Ramos (cell line): ENCODE results near the gene SND1.

Experiments used
- in situ Hi-C: fragments of 300-500 bp; cut with MboI; formaldehyde crosslinking; loops from one replicate; pipeline ENCODE4 v1.14.3; 2022; ENCODE audit warnings: low sequenced_read_pairs; ENCODE audit not compliant: unreplicated experiment

SND1 gene

DNA sequence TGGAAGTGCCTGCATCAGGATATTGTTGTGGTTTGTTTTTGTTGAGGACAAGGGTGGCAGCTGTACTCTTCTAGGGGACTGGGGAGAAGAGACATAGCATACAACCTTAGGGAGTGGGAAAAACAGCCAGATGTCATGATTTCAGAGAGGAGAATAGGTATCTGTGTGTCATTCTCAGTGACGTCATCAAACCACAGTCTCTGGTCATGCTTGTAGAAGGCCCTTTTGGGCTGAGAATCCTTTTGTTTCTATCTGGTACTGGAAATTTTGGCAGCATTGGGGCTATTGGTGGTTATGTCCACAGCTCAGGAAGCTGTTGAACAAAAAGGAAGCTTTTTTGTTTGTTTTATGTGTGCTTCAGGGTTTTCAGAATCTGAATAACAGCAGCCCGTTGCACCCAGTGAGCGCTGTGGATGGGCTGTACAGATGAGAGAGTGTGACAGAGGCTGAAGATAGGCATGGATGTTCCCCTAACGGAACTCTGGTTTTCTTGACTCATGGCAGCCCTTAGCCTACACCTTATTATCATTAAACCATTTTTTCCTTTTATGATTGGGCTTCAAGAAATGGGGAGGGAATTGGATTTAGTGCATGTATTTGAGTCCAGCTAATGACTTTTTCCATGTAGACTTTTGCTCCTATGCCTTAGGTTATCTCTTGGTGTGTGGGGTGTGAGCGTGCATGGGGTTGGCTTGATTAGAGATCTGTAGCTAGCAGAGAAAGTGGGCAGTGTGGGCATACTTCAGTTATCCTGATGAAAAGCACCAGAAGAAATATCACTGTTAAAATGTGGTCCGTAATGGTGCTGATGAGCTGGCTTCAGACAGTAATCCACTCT lies 65.7 kb downstream of the SND1 start:
- in situ Hi-C loops, result loop anchor here (10.0 kb wide), 1 partner anchor 487 kb away; no protein-coding TSS in a partner anchor

DNA sequence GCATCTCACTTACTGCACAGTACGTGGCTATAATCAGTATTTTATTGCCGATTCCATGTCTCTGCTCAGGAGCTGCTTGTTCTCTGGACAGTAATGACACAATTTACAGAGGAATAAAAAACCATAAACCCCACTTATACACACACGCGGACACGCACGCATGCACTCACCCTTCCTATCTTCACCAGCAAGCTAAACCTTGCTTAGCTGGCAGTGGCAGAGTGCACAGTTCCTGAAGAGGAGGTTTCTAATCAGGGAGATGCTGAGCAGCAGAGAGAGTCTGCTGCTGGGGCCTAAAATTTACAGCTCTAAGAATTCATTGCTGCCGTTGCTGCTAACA lies 66.3 kb downstream of the SND1 start:
- in situ Hi-C loops, result loop anchor here (10.0 kb wide), 1 partner anchor 486 kb away; no protein-coding TSS in a partner anchor

DNA sequence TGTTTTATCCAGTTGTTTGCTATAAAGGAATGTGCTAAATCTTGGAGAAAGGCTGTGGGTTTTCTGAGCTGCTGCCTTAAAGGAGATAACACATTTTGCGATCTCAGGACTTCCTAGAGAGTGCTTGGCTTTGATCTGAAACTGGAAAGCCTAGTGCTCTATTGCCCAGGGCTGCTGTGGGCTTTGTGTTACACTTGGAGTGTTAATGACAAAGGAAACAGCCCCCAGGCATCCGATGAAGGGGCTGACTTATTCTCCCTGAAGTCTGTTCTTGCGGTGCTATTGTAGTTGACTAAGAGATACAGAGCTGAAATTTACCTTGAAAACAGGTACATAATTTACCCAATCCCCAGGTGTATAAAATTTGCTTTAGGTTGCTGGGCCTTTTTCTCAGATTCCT lies 74.5 kb downstream of the SND1 start:
- in situ Hi-C loops, result no loop called here

DNA sequence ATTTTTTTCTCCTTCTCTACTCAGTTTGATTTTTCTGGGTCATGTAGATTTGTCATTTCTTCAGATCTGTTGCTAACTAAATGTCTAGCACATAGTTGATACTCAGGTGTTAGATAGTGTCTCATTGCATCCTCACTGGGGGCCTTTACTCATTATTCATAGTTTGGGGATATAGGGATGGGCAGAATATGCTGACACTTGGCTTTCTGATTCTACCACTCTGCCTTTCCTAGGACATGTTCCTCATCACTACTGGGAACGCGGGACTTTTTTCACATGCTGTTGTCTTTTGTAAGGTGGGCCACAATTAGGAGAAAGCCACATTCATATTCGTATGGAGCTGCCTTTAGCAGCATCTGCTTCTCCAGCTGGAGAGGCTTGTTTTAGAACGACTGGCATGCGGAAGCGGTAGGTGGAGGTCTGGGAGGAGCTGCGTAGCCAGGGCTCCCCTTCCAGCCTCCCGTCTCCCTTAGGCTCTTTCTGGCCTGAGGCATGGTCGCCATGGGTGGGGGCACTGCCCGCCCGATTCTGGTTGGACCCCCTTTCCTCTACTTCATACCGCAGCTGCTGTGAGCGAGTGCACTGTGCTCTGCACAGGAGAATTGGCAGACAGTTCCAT lies 78.8 kb downstream of the SND1 start:
- in situ Hi-C loops, result no loop called here

DNA sequence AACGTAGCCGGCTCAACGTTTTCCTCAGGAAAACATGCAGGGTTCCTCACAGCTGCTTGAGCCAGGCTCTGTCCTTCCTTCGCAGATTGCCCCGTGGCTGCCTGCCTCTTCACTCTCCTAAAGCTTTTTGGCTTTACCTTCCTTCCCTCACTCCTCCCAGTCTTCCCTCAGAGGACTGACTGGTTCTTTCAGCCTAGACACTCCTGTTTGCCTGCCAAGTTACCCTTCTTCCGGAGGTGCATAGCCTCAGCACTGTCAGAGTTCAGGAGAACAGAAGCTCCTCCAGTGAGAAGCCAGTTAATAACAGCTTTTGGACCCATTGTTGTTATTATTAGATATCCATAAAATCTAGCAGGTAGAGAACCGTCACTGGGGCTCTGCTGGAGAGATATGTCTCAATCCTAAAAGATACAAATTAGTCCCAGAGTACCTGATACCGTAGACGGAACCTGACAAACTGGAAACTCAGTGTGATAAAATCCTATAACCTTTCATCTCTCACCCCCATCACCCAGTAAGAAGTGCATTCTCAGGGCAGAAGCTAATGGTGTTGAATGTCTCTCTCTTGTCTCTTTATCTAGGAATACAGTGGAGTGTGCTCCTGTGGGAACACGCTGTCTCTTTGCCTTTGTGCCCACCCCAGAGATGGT lies 79.6 kb downstream of the SND1 start:
- in situ Hi-C loops, result no loop called here

DNA sequence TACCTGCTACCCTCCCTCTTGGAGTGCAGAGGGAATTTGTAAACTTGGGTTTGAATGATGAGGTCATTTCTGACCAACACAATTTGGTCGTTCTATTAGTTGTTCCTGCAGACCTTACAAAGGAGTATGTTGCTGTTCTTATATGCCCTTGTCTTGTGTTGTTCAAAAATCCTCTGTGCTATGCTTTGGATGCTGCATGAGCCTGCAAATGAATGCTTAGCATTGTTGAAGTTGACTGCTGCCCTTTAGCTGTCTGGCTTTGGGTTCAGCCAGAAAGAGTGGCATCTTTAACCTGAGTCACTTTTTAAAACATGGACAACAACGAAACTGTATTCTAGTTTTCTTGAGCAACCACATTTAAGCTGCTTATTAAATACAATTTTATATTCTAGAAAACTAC lies 80.3 kb downstream of the SND1 start:
- in situ Hi-C loops, result no loop called here

DNA sequence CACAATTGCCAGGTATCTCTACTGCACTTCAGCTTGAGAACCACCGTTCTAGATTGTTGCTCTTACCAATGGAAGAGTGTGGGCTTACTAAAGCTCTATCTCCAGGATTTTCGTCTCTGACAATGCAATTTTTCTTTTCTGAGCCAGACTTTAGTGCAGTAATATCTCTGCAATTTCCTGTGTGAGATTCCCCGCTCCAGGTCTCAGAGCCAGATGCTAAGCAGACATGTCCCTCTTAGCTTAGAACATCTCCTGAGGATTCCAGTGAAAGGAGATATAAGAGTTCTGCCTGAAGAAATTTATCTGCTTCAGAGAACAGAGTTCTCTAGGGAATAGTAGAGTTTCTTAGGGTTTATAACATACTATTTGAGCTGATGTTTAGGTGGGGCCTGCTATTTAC lies 82.0 kb downstream of the SND1 start:
- in situ Hi-C loops, result no loop called here

DNA sequence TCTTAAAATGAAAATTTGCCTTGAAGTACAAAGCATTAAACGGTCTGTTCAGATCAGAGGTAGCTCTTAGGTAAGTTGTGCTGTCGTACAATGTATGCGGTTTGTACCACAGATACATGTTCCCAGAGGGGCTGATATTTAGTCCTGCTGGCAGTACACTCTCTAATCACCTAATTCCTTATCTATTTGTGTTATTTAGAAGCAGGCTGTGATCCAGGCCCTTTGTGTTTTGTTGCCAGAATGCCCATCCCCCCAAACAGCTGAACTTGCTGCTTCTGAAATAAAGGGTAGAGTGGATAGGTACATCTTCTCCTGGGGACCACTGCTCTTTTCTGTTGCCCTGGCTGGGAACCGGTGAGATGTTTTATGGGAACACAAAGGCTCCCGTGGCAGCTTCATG lies 84.5 kb downstream of the SND1 start:
- in situ Hi-C loops, result no loop called here

DNA sequence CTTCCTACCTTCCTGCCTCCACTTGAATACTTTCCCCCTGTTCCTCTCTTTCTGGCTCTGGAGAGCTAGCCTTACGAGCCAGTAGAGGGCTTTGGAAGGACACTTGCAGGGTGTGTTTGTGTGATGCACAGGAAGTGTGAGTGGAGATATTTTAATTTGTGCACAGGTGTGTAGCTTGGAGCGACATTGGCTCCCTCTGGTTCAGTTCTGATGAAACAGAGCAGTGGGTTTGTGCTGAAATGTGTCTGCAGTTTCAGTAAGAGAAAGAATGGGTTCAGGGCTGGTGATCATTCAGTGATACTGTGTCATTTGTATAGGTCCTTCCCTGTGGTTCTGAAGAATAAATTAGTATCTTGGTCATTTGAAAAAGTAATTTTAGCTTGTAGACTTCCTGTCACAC lies 86.9 kb downstream of the SND1 start:
- in situ Hi-C loops, result no loop called here

DNA sequence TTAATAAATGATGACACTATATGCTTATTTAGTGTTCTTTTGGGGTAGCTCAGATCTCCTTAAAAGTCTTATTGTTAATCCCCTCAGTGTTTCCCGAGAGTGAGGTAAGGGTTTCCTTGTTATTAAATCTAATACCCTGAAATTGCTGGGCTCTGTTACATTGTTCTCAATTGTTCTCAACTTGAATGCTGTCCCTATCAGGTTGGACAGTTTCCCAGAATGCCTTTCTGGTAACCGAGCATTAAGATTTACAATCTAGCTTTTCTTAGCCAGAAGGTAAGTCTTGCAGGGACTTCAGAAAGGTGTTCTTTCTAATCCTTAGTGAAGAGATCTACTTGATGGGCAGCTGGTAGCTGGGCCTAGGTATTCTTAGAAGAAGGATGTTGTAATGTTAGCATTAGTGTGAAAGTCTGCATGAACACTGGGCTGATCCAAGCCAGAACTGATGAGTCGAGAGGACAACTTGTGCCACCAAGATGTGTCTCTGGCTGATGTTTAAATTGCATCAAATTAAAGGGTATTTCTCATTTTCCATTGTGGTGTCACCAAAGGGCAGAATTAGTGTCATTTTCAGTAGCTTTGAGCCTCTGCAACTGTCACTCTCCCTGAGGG lies 89.9 kb downstream of the SND1 start:
- in situ Hi-C loops, result no loop called here

DNA sequence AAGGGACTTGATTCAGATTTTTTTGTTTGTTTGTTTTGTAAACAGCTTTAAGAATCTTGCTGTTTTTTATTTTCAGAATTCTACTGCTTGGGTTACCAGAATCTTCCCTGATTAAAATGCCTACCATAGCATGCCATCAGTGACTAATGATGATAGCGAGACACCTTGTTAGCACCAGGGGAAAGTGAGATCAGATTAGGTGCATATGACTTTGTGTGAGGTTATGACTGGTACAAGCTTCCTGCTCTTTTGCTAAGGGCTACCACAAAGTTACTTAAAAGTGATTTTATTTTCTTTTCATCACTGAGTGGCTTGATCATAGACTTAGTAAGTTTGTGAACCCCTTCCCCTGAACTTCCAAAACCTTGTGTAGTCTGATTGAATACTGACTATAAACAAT lies 93.5 kb downstream of the SND1 start:
- in situ Hi-C loops, result no loop called here

DNA sequence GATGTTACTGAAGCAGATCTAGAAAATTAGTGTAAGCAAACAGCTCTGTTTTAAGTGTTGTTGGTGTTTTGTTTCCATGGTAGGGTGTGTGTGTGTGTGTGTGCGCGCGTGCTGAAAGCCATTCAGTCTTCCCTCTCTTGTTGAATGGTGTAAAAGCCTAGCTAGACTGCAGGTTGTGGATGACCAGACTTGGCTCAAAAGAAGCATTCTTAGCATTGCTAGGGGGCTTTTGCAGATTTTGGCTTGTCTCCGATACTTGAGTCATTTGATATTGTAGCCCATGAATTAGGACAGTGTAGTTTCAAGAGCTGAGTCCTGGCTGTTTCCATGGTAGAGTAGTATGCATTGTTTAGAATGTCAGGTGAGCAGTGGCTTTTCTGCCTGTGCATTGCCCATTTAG lies 99.1 kb downstream of the SND1 start:
- in situ Hi-C loops, result no loop called here

DNA sequence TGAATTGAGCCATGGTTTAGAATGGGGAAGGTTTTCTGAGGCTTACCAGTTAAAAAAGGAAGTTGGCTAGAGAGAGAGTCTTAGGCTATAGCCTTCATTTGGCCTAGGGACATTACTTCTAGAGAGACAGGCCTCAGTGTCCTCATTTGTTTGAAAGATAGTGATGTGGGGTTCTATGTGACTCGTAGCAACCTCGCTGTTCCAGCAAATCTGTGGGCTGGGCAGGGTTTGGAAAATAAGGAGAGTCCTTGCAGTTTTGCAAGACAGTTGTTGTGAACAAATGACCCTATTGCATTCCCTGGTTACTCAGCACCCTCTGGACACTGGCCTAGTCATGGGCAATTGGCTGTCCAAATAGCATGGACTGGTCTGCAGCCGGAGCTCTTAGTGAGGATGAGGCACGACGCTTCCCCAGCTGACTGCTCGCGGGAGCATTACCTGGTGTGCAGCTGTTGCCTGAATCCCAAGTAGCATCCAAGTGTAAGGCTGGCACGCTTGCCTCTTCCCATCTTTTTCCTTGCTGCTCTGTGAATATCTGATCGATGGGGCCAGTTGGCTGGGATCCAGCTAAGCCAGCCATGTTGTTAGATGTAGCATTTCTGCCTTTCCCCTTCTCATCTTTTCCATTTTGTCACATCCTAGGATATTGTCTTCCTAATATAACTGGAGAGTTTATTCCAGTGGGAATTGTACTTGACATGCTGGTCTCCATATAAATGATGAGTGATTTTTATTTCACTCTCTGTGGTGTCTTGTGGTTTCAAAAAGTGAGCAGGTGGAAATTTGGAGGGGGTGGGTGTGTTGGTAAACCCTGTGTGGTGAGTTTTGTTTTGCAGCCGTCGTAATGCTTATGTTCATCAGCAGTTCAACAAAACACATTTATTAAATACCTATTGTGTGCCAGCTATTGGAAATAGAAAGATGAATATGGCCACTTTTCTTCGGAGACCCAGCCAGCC lies 99.8 kb downstream of the SND1 start:
- in situ Hi-C loops, result no loop called here

DNA sequence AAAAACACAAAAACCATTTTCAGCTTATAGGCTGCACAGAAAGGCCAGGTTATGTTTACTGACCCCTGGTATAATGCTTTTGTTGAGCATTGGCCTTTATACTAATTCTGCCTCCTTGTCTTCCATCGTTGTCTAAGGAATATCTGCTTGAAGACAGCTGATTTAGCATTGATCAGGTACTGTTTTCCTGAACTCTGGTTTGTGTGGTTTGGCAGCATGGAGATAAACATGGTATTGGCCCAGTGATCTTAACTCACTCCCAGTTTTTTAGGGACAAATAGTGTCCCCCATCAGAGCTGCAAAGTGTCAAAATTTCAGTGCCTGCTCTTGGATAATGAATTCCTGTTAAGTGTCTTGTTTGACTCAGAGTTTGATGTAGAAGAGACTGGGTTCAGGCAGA lies 100.8 kb downstream of the SND1 start:
- in situ Hi-C loops, result no loop called here

DNA sequence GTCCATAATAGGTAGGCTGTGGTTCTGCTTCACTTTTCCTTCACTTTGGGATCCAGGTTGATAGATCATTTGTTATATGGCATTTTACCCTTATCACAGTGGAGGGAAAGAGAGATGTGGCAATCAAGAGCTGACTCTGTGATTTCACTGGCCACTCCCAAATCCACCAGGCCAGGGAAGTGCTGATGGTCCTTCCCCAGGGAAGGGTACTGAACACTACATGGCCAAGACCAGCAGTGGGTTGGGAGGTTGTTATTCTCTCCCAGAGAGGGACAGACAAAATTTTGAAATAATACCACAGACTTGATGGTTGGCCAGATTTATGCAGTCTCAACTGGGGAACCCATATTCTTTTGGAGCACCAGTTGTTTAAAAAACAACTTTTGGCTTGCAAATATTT lies 102.5 kb downstream of the SND1 start:
- in situ Hi-C loops, result no loop called here

DNA sequence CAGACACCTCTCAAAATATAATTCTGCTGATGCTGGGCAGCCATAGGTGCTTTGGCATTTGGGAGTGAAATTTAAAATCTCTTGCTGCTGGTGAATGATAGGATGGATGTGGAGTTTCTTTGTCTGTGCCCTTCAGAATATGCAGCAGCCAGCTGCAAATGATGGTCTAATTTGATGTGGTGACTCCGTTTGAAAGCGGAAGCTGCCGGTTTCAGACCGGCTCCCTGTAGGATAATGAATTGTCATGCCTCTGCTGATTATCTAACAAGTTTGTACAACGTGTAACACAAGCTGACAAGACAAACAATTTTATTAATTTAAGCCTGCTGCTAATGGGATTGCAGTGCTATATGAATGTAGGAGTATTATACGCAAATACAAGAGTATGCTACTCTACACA lies 103.5 kb downstream of the SND1 start:
- in situ Hi-C loops, result no loop called here

DNA sequence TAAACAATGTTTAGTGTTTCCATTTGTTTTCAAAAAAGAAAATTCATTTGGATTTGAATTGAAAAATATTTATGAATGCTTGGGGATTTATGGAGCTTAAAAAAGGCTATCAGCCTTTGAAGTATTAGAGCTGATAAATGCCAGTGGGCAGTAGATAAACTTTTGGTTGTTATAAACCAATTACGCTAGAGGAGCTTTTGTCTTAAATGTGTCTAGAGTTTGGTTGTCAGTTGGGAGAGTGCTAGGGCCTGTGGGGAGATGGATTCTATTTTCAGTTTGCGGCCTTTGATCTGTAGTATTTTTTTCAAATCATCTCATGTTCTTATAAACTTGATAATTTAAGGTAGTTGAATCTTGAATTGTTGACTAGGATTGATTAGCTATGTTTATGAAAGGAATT lies 104.0 kb downstream of the SND1 start:
- in situ Hi-C loops, result no loop called here

DNA sequence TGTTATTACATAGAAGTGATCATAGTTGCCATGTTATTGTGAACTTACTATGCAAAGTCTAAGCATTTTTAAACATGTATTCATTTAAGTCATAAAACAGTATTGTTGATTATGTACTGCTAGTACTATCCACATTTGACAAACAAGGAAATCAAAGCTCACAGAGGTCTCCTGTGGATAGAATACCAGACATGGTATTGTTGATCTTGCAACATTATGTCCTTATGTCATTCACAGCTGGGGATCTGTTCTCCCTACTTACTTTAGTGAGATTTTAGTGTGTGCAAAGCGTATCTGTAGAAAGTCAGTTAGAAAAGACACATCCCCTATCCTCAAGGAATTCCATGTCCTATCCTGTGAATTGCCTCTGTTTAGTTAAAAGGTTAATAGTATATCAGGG lies 106.1 kb downstream of the SND1 start:
- in situ Hi-C loops, result no loop called here

DNA sequence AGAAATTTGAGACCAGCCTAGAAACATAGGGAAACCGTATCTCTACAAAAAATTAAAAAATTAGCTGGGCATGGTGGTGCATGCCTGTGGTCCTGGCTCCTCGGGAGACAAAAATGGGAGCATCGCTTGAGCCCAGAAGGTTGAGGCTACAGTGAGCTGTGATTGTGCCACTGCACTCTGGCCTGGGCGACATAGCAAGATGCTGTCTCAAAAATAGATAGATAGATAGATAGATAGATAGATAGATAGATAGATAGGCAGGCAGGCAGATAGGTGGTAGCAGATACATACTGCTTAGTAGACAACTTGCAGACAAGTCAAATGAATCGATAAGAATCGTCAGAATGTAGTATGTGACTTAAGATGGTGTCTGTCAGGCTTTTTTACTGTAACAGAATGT lies 106.9 kb downstream of the SND1 start:
- in situ Hi-C loops, result no loop called here

DNA sequence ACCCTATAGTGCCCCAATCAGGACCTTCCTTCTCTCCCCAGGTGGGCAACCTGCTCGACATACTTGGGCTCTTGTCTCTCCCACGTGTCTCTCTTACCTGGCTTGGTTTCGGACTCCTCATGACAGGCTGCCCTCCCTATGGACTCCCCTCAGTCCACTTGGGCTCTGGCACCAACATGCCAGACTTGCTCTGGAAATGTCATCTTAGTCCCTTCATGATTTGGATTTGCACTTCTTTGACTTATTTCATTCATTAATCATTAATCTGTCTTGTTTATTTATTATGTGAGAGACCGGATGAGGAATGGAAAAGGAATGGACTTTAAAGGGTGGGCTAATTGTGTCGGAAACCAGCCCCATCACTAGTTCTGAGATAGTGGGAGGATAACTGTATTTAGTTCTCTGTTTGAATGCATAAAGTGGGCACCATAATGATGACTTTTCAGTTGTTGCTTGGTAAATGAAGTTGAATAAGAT lies 108.0 kb downstream of the SND1 start:
- in situ Hi-C loops, result no loop called here
